MM.1S (cell line): ENCODE measurements around the gene MACROD1.

ENCODE experiments used
- DNase-seq: peaks from one replicate; pipeline ENCODE4 v3.0.0-alpha.2; 2015
- H2AFZ ChIP-seq: fragments of 300-600 bp; sonication (generic); 2 replicates; pipeline ENCODE4 v1.6.0; 2016; ENCODE audit warnings: antibody characterized with exemption, low read length
- H3F3A ChIP-seq: fragments of 300-600 bp; sonication (generic); 2 replicates; pipeline ENCODE4 v1.6.1; 2016; ENCODE audit warnings: mild to moderate bottlenecking, antibody characterized with exemption, low read length, moderate library complexity, mixed read lengths; ENCODE audit not compliant: insufficient read depth
- H3K27ac ChIP-seq: fragments of 300-600 bp; sonication (generic); 2 replicates; pipeline ENCODE4 v1.5.1; 2016; ENCODE audit warnings: mild to moderate bottlenecking, low read length
- H3K27me3 ChIP-seq: fragments of 300-600 bp; sonication (generic); replicated peaks from 2 replicates; pipeline ENCODE4 v1.6.0; 2016; ENCODE audit warnings: low read length; ENCODE audit not compliant: insufficient read depth
- H3K36me3 ChIP-seq: fragments of 300-600 bp; sonication (generic); replicated peaks from 2 replicates; pipeline ENCODE4 v1.6.1; 2016; ENCODE audit warnings: mild to moderate bottlenecking, low read length, mixed read lengths; ENCODE audit not compliant: insufficient read depth
- H3K4me1 ChIP-seq: fragments of 300-600 bp; sonication (generic); 2 replicates; pipeline ENCODE4 v1.6.1; 2016; ENCODE audit warnings: low read length, mixed read lengths
- H3K4me2 ChIP-seq: fragments of 300-600 bp; sonication (generic); 2 replicates; pipeline ENCODE4 v1.6.0; 2016; ENCODE audit warnings: low read depth, low read length
- H3K4me3 ChIP-seq: fragments of 300-600 bp; sonication (generic); 2 replicates; pipeline ENCODE4 v1.5.1; 2016; ENCODE audit warnings: low read length, mixed read lengths
- H3K79me2 ChIP-seq: fragments of 300-600 bp; sonication (generic); 2 replicates; pipeline ENCODE4 v1.6.1; 2016; ENCODE audit warnings: mixed run types, low read length, mixed read lengths
- H3K9ac ChIP-seq: fragments of 300-600 bp; sonication (generic); 2 replicates; pipeline ENCODE4 v1.6.1; 2016; ENCODE audit warnings: low read length, mixed read lengths
- H3K9me2 ChIP-seq: fragments of 300-600 bp; sonication (generic); replicated peaks from 2 replicates; pipeline ENCODE4 v1.6.1; 2016; ENCODE audit warnings: mild to moderate bottlenecking, low read length, mixed read lengths; ENCODE audit not compliant: insufficient read depth
- H3K9me3 ChIP-seq: fragments of 300-600 bp; sonication (generic); replicated peaks from 2 replicates; pipeline ENCODE4 v1.6.1; 2016; ENCODE audit warnings: mild to moderate bottlenecking, low read length, mixed read lengths; ENCODE audit not compliant: insufficient read depth
- H4K20me1 ChIP-seq: fragments of 300-600 bp; sonication (generic); 2 replicates; pipeline ENCODE4 v1.6.1; 2016; ENCODE audit warnings: mild to moderate bottlenecking, low read length, moderate library complexity, mixed read lengths; ENCODE audit not compliant: insufficient read depth
- EZH2 ChIP-seq: fragments of 300-600 bp; sonication (generic); optimal IDR thresholded peaks from 2 replicates; pipeline ENCODE3; 2017; ENCODE audit warnings: low read depth, mild to moderate bottlenecking, antibody characterized with exemption, low read length, mixed read lengths
- EZH2phosphoT487 ChIP-seq: fragments of 300-600 bp; sonication (generic); IDR thresholded peaks from 2 replicates; pipeline ENCODE4 v1.6.1; 2018; ENCODE audit warnings: antibody characterized with exemption, low read length
- TF ChIP-seq, protein P1 (sequence below): fragments of 300-600 bp; sonication (generic); IDR thresholded peaks from 2 replicates; pipeline ENCODE4 v1.5.1; 2016; ENCODE audit warnings: antibody characterized with exemption, low read length, mixed read lengths

The MACROD1 gene

DNA sequence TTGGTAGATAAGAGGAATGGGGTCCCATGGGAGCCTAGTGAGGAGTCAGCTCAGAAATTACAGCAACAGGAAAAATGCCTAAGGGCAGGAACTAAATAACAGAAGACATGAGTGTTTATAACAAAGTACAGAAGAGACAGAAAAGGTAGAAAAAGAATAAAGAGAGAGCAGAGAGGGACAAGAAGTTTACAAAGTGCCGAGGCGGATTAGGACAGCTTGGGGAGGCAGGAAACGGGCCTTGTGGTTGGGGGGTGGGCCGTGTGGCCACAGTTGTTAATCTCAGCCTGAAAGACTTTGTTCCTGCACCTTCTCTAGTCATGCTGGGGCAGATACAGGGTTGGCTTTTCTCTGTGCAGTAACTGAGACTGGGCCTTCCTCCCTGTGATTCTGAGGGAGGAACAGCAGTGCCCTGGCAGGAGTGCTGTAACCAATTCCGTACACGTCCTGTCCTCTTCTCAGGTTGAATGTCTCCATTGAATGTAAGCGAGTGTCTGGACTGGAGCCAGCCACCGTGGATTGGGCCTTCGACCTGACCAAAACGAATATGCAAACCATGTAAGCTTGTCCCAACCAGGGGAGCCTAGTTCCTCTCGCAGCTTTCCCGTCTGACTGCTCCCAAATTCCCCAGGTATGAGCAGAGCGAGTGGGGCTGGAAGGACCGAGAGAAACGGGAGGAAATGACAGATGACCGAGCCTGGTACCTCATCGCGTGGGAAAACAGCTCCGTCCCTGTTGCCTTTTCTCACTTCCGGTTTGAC is 214.0 kb downstream of the MACROD1 start:
- H3K79me2 ChIP-seq = no peaks in the 10 kb centered on the region; the same call in 1 of the 2 replicates
- H2AFZ ChIP-seq = no peak overlapping the region
- H3K4me2 ChIP-seq = no peak overlapping the region
- H4K20me1 ChIP-seq = no peaks in the 10 kb centered on the region
- TF ChIP-seq EZH2 (no peak), EZH2phosphoT487 (no peak)
- TF ChIP-seq, protein P1, sequence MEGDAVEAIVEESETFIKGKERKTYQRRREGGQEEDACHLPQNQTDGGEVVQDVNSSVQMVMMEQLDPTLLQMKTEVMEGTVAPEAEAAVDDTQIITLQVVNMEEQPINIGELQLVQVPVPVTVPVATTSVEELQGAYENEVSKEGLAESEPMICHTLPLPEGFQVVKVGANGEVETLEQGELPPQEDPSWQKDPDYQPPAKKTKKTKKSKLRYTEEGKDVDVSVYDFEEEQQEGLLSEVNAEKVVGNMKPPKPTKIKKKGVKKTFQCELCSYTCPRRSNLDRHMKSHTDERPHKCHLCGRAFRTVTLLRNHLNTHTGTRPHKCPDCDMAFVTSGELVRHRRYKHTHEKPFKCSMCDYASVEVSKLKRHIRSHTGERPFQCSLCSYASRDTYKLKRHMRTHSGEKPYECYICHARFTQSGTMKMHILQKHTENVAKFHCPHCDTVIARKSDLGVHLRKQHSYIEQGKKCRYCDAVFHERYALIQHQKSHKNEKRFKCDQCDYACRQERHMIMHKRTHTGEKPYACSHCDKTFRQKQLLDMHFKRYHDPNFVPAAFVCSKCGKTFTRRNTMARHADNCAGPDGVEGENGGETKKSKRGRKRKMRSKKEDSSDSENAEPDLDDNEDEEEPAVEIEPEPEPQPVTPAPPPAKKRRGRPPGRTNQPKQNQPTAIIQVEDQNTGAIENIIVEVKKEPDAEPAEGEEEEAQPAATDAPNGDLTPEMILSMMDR = no peak
- no peak for DNase-seq
- no peak overlapping the region for H3K4me3 ChIP-seq
- no peaks in the 10 kb centered on the region for H3K27me3 ChIP-seq
- H3K9me3 ChIP-seq = no peaks in the 10 kb centered on the region
- H3K4me1 ChIP-seq = no peaks in the 10 kb centered on the region
- H3F3A ChIP-seq = no peaks in the 10 kb centered on the region; the same call in 1 of the 2 replicates
- H3K36me3 ChIP-seq = no peaks in the 10 kb centered on the region
- H3K9ac ChIP-seq = no peak overlapping the region
- H3K9me2 ChIP-seq = no peaks in the 10 kb centered on the region
- no peak overlapping the region for H3K27ac ChIP-seq
